Brain pericyte (primary cell): ENCODE data around the gene C6orf120.

Experiments
- DNase-seq: peaks from one replicate; pipeline ENCODE4 v3.0.0-alpha.2; 2012; ENCODE audit warnings: low read depth, low spot score

Gene C6orf120

GRCh38 chr6:169701954-169702839, at the start of gene C6orf120, which contains the start of gene WDR27:
Gene C6orf120 (plus strand): TSS chr6:169702126. CDS start chr6:169702460, 334 bp downstream.
Gene WDR27 (minus strand): TSS chr6:169702029. CDS start chr6:169689005, 13,024 bp downstream.
- DNase-seq = peak; percentile 84

- no peak for DNase-seq
Observed at GRCh38 chr6:169652896-169653295, 49.0 kb upstream of the C6orf120 start.

GRCh38 chr6:169653691-169654090, 48.2 kb upstream of the C6orf120 start:
- DNase-seq = no peak

- DNase-seq = peak; percentile 48
Observed at GRCh38 chr6:169654598-169655391, 47.1 kb upstream of the C6orf120 start.

GRCh38 chr6:169656546-169657283, 45.2 kb upstream of the C6orf120 start:
- DNase-seq = no peak

- DNase-seq = no peak
Observed at GRCh38 chr6:169657284-169657610, 44.7 kb upstream of the C6orf120 start.

GRCh38 chr6:169659820-169660610, 41.9 kb upstream of the C6orf120 start:
- DNase-seq = no peak

- no peak for DNase-seq
Observed at GRCh38 chr6:169660751-169661390, 41.1 kb upstream of the C6orf120 start.

- no peak for DNase-seq
Observed at GRCh38 chr6:169661391-169661756, 40.6 kb upstream of the C6orf120 start.

- no peak for DNase-seq
Observed at GRCh38 chr6:169663468-169663867, 38.5 kb upstream of the C6orf120 start.

- DNase-seq = no peak
Observed at GRCh38 chr6:169664227-169664626, 37.7 kb upstream of the C6orf120 start.

- no peak for DNase-seq
Observed at GRCh38 chr6:169665289-169665688, 36.6 kb upstream of the C6orf120 start.

GRCh38 chr6:169666441-169666840, 35.5 kb upstream of the C6orf120 start:
- no peak for DNase-seq

GRCh38 chr6:169667716-169668115, 34.2 kb upstream of the C6orf120 start:
- DNase-seq = no peak

GRCh38 chr6:169668203-169668847, 33.6 kb upstream of the C6orf120 start:
- no peak for DNase-seq

GRCh38 chr6:169669147-169669546, 32.8 kb upstream of the C6orf120 start:
- no peak for DNase-seq

GRCh38 chr6:169669889-169670288, 32.0 kb upstream of the C6orf120 start:
- DNase-seq = no peak

GRCh38 chr6:169671563-169671962, 30.4 kb upstream of the C6orf120 start:
- no peak for DNase-seq

- no peak for DNase-seq
Observed at GRCh38 chr6:169675011-169675410, 26.9 kb upstream of the C6orf120 start.

- no peak for DNase-seq
Observed at GRCh38 chr6:169677096-169677495, 24.8 kb upstream of the C6orf120 start.
